NCI-H1930 (cell line): ENCODE results near the gene PKP3.
"Not testable (repeated sequence)": the region's sequence is repeated elsewhere in the genome, so short reads cannot be mapped to it uniquely, and the experiment has no call there.

Source experiments
- DNase-seq, 2 experiments: peaks; one replicate each; lab custom pipeline; 2025; lab: John Stamatoyannopoulos, UW

PKP3 gene

GRCh38 chr11:394858-395655 is 1.0 kb downstream of the PKP3 start:
- no peak for DNase-seq

- DNase-seq = no peak
Observed at GRCh38 chr11:395866-396265, 1.9 kb downstream of the PKP3 start.

GRCh38 chr11:396511-396947 is 2.5 kb downstream of the PKP3 start:
- peak; percentile 39 to 74 for DNase-seq

GRCh38 chr11:396948-397548 is 3.0 kb downstream of the PKP3 start:
- peak; percentile 89 to 94 for DNase-seq

- no peak for DNase-seq
Observed at GRCh38 chr11:398826-399225, 4.8 kb downstream of the PKP3 start.

GRCh38 chr11:399731-400211 is 5.8 kb downstream of the PKP3 start:
- no peak for DNase-seq

- DNase-seq = no peak
Observed at GRCh38 chr11:400241-400689, 6.3 kb downstream of the PKP3 start.

- DNase-seq = not testable (repeated sequence)
Observed at GRCh38 chr11:401196-401595, 7.2 kb downstream of the PKP3 start.

GRCh38 chr11:403021-403760 is 9.2 kb downstream of the PKP3 start:
- no peak for DNase-seq

GRCh38 chr11:403761-404431 is 9.9 kb downstream of the PKP3 start:
- no peak for DNase-seq

GRCh38 chr11:404551-405264 is 10.7 kb downstream of the PKP3 start:
- no peak for DNase-seq

GRCh38 chr11:405323-405953 is 11.4 kb downstream of the PKP3 start:
- DNase-seq = no peak

GRCh38 chr11:405954-406795 is 12.2 kb downstream of the PKP3 start:
- no peak for DNase-seq

GRCh38 chr11:406796-407650 is 13.0 kb downstream of the PKP3 start:
- DNase-seq = peak in 1 of 2 experiments; percentile 51

- DNase-seq = no peak
Observed at GRCh38 chr11:407651-408123, 13.7 kb downstream of the PKP3 start.

GRCh38 chr11:408154-409007 is 14.4 kb downstream of the PKP3 start:
- no peak for DNase-seq

- DNase-seq = no peak
Observed at GRCh38 chr11:409008-409599, 15.1 kb downstream of the PKP3 start.
